ENCODE results near the gene DERL3. TPM values are rescaled to one million over a fixed set of nuclear protein-coding genes. Genes with fewer than 3 reads are reported as not detected.
A peak's percentile ranks its signal among the peaks of the same experiment; 100 is the strongest.

DERL3 gene
- polyA plus RNA-seq, 3 donors from 2014 or later = 0.61 to 1.2 (median 0.62) TPM

GRCh38 chr22:23796461-23796860, 42.3 kb downstream of the DERL3 start:
- no peak overlapping the region for H3K27ac Mint-ChIP-seq
- peaks cover 0 to 5% (median under 1%) of the 10 kb centered on the region in 3 donors for H3K27me3 Mint-ChIP-seq (ENCODE audit: low read depth in 3 of 3)
- H3K4me1 Mint-ChIP-seq = peaks cover 15 to 19% of the 10 kb centered on the region in 2 donors
- H3K4me3 Mint-ChIP-seq = no peak overlapping the region
- no peaks in the 10 kb centered on the region for H3K9me3 Mint-ChIP-seq
- H3K36me3 Mint-ChIP-seq = peaks cover 0 to 28% (median 17%) of the 10 kb centered on the region in 3 donors
- no peak for DNase-seq

- H3K27me3 Mint-ChIP-seq (ENCODE audit: low read depth in 3 of 3) = peaks cover 0 to 5% (median 0%) of the 10 kb centered on the region in 3 donors
- H3K36me3 Mint-ChIP-seq = peaks cover 0 to 17% (median 10%) of the 10 kb centered on the region in 3 donors
- no peaks in the 10 kb centered on the region for H3K9me3 Mint-ChIP-seq
- H3K27ac Mint-ChIP-seq = no peak overlapping the region
- no peak overlapping the region for H3K4me3 Mint-ChIP-seq
- no peak for DNase-seq
- H3K4me1 Mint-ChIP-seq = peaks cover 27 to 35% of the 10 kb centered on the region in 2 donors
These were observed 45.5 kb downstream of the DERL3 start for GRCh38 chr22:23793326-23793725.

GRCh38 chr22:23791738-23792645, 46.8 kb downstream of the DERL3 start:
- Mint-ChIP-seq H3K36me3 (peaks cover 0 to 17% (median 10%) of the 10 kb centered on the region in 3 donors), H3K4me1 (peaks cover 35 to 44% of the 10 kb centered on the region in 2 donors), H3K27me3 (ENCODE audit: low read depth in 3 of 3) (peaks cover 0 to 3% (median 0%) of the 10 kb centered on the region in 3 donors), H3K9me3 (no peaks in the 10 kb centered on the region), H3K27ac (peak overlapping the region in 1 of 6 donors; percentile 60), H3K4me3 (no peak overlapping the region)
- no peak for DNase-seq

GRCh38 chr22:23790819-23791737, 47.7 kb downstream of the DERL3 start:
- Mint-ChIP-seq H3K4me1 (peaks cover 42 to 52% of the 10 kb centered on the region in 2 donors), H3K4me3 (no peak overlapping the region), H3K9me3 (no peaks in the 10 kb centered on the region), H3K27me3 (ENCODE audit: low read depth in 3 of 3) (peaks cover 0 to 3% (median 0%) of the 10 kb centered on the region in 3 donors), H3K27ac (no peak overlapping the region), H3K36me3 (peaks cover 0 to 10% (median 5%) of the 10 kb centered on the region in 3 donors)
- DNase-seq = no peak

- Mint-ChIP-seq H3K27me3 (ENCODE audit: low read depth in 3 of 3) (peaks cover 0 to 3% (median 0%) of the 10 kb centered on the region in 3 donors), H3K9me3 (no peaks in the 10 kb centered on the region), H3K4me1 (peaks cover 44 to 54% of the 10 kb centered on the region in 2 donors), H3K4me3 (peak overlapping the region in 2 of 5 donors; percentile 10 to 25), H3K27ac (peak overlapping the region in 5 of 6 donors; percentile 3 to 41 (median 36)), H3K36me3 (peaks cover 0 to 8% (median 3%) of the 10 kb centered on the region in 3 donors)
- DNase-seq = no peak
These were observed 49.2 kb downstream of the DERL3 start for GRCh38 chr22:23789638-23790037.

- no peak for DNase-seq
- peaks cover 0 to 8% (median 3%) of the 10 kb centered on the region in 3 donors for H3K36me3 Mint-ChIP-seq
- H3K27me3 Mint-ChIP-seq (ENCODE audit: low read depth in 3 of 3) = peaks cover 0 to 3% (median 0%) of the 10 kb centered on the region in 3 donors
- peaks cover 49 to 59% of the 10 kb centered on the region in 2 donors for H3K4me1 Mint-ChIP-seq
- peak overlapping the region in 3 of 6 donors; percentile 28 to 37 (median 36) for H3K27ac Mint-ChIP-seq
- H3K9me3 Mint-ChIP-seq = no peaks in the 10 kb centered on the region
- H3K4me3 Mint-ChIP-seq = peak overlapping the region in 2 of 5 donors; percentile 10 to 90
These were observed 49.7 kb downstream of the DERL3 start for GRCh38 chr22:23789121-23789520.

GRCh38 chr22:23787910-23788309, 50.9 kb downstream of the DERL3 start:
- H3K27me3 Mint-ChIP-seq (ENCODE audit: low read depth in 3 of 3) = no peaks in the 10 kb centered on the region
- H3K4me1 Mint-ChIP-seq = peaks cover 48 to 59% of the 10 kb centered on the region in 2 donors
- peak overlapping the region; percentile 86 to 95 (median 92) for H3K4me3 Mint-ChIP-seq
- peaks cover 0 to 3% (median 0%) of the 10 kb centered on the region in 3 donors for H3K36me3 Mint-ChIP-seq
- H3K9me3 Mint-ChIP-seq = no peaks in the 10 kb centered on the region
- peak overlapping the region; percentile 78 to 94 (median 94) for H3K27ac Mint-ChIP-seq
- DNase-seq = no peak

- H3K27ac Mint-ChIP-seq = peak overlapping the region; percentile 78 to 94 (median 94)
- no peaks in the 10 kb centered on the region for H3K9me3 Mint-ChIP-seq
- no peaks in the 10 kb centered on the region for H3K27me3 Mint-ChIP-seq (ENCODE audit: low read depth in 3 of 3)
- DNase-seq = no peak
- no peaks in the 10 kb centered on the region for H3K36me3 Mint-ChIP-seq
- H3K4me1 Mint-ChIP-seq = peaks cover 46 to 55% of the 10 kb centered on the region in 2 donors
- H3K4me3 Mint-ChIP-seq = peak overlapping the region; percentile 86 to 95 (median 92)
These were observed 51.3 kb downstream of the DERL3 start for GRCh38 chr22:23787600-23787896.

GRCh38 chr22:23786752-23787599, 51.8 kb downstream of the DERL3 start, which contains the start of gene SMARCB1:
SMARCB1 (plus strand) TSS chr22:23786966; CDS start chr22:23787170, 204 bp downstream.
- Mint-ChIP-seq H3K36me3 (no peaks in the 10 kb centered on the region), H3K4me1 (peaks cover 41 to 49% of the 10 kb centered on the region in 2 donors)

GRCh38 chr22:23786261-23786710, 52.5 kb downstream of the DERL3 start:
- peaks cover 38 to 43% of the 10 kb centered on the region in 2 donors for H3K4me1 Mint-ChIP-seq
- H3K36me3 Mint-ChIP-seq = no peaks in the 10 kb centered on the region
- no peak for DNase-seq
- H3K27me3 Mint-ChIP-seq (ENCODE audit: low read depth in 3 of 3) = no peaks in the 10 kb centered on the region
- peak overlapping the region; percentile 78 to 95 (median 94) for H3K27ac Mint-ChIP-seq
- H3K9me3 Mint-ChIP-seq = no peaks in the 10 kb centered on the region
- H3K4me3 Mint-ChIP-seq = peak overlapping the region; percentile 84 to 92 (median 90)

More at GRCh38 chr22:23786752-23787599, 51.8 kb downstream of the DERL3 start, which contains the start of gene SMARCB1:
- Mint-ChIP-seq H3K9me3 (no peaks in the 10 kb centered on the region), H3K4me3 (peak within 1 kb of the TSS; percentile 86 to 95 (median 92)), H3K27ac (peak within 1 kb of the TSS; percentile 78 to 95 (median 94)), H3K27me3 (ENCODE audit: low read depth in 3 of 3) (no peaks in the 10 kb centered on the region)
- DNase-seq = peak; percentile 86 to 89 (median 89)
